KG1 (cell line): Measurements from ENCODE around the gene CD99.
"Not testable (repeated sequence)": the region's sequence is repeated elsewhere in the genome, so short reads cannot be mapped to it uniquely, and the experiment has no call there.

ENCODE experiments used
- DNase-seq: peaks from one replicate; lab custom pipeline; 2025; lab: John Stamatoyannopoulos, UW

CD99 gene

GRCh38 chrX:2727264-2727663 lies 36.2 kb downstream of the CD99 start:
- not testable (repeated sequence) for DNase-seq

- no peak for DNase-seq
These were observed 41.0 kb downstream of the CD99 start for GRCh38 chrX:2732076-2732475.

- DNase-seq: no peak
These were observed 41.6 kb downstream of the CD99 start for GRCh38 chrX:2732649-2733048.

DNA sequence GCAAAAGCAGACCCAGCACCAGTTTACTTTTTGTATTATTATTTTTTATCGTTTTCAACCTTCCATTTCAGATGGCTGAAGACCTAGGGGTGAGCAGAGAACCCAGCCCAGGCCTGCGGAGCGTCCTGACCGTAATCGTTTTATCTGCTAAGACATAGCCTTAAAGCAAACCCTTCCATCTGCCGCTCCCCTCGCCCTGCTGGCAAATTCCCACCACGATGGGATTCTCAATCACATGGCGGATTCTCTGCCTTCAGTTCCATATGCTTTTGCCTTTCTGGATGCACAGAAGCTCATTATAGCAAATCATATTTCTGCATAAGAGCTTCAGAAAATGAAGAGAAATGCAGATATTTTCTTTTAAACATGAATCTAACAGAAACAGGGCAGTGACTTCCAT lies 42.2 kb downstream of the CD99 start:
- no peak for DNase-seq

DNA sequence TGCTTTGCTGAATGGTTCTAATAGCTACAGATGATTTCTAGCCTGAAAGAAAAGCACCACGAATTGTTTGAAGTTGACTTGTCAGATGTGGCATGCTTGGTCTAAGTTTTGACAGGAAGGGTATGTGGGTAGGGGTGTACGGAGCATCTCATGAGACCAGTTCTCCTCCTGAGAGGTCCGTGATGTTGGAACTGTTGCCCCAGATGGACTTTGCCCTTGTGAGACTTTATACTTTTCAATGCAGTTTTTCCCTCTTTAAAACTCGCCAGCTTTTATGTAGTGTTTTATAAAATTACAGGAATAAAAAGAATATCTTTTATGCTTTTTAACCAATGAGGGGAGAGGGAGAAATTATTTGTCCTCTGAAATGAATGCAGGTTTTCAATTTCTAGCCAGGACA lies 44.2 kb downstream of the CD99 start:
- no peak for DNase-seq

DNA sequence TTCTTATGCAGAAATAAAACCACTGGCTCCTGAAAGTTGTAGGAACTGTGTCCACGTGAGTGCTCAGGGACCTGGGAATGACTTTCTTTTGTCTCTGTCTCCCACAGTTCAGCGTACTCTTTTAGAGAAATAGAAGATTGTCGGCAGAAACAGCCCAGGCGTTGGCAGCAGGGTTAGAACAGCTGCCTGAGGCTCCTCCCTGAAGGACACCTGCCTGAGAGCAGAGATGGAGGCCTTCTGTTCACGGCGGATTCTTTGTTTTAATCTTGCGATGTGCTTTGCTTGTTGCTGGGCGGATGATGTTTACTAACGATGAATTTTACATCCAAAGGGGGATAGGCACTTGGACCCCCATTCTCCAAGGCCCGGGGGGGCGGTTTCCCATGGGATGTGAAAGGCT lies 49.6 kb downstream of the CD99 start:
- no peak for DNase-seq

DNA sequence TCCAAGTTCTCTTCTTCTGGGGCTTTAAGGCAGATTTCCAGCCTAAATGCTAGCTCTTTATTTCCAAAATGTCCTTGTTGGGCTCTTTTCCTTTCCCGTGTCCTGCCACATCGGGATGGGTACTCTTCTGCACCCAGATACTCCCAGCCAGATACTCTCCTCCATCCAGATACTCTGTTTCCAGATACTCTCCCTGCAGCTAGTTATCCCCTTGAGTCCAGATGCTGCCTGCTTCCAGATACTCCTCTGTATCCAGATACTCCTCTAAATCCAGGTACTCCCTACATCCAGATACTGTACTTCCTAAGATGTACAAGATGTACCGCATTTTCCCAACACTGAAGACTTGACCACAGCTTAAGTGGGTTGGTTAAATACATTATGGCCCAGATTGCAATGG lies 50.3 kb downstream of the CD99 start:
- no peak for DNase-seq

DNA sequence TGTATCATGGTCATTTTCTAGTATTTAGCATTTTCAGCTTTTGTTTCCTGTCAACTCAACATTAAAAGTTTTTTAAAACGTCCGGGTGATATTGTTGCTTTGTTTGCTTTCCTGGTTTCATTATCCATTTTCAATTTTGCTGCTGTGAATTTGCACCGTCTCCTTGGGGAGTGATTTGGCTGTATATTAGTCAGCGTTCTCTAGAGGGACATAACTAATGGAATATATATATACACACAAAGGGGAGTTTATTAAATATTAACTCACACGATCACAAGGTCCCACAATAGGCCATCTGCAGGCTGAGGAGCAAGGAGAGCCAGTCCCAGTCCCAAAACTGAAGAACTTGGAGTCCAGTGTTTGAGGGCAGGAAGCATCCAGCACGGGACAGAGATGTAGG lies 55.2 kb downstream of the CD99 start:
- DNase-seq: not testable (repeated sequence)

GRCh38 chrX:2748171-2748814 lies 57.2 kb downstream of the CD99 start:
- DNase-seq: no peak

DNA sequence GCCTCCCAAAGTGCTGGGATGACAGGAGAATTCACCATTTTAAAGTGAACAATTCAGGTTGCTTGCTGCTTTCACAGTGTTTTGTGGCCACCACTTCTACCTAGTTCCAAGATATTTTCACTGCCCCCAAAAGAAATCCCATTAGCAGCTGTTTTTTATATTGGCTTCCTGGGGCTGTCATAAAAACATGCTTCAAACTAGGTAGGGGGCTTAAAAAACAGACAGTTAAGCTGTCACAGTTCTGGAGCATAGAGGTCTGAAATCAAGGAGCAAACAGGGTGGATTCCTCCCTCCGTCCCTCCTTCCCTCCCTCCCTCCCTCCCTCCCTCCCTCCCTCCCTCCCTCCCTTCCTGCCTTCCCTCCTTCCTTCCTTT lies 57.7 kb downstream of the CD99 start:
- DNase-seq: no peak

DNA sequence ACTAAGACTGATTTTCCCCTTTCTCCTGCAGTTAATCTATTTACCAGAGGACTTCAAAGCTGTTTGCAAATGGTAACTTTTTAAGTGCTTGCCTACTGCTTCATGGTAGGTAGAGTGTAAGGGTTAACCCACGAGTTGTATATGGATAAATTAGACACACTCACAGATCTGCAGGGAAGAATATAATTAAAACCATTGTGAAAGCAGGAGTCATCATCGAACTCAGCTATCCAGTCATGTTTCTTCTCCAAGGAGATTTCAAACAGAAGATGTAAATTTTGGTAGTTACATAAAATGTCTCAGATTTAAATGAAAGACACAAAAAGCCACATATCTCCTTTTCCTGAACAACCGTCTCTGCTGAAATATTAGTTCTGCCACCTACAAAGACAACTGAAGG lies 60.2 kb downstream of the CD99 start:
- DNase-seq: no peak

- DNase-seq: not testable (repeated sequence)
These were observed 60.8 kb downstream of the CD99 start, which contains the start of gene XG for GRCh38 chrX:2751874-2752300. Gene XG (plus strand): TSS chrX:2752040. CDS start chrX:2752275, 235 bp downstream.

GRCh38 chrX:2752441-2752840 lies 61.3 kb downstream of the CD99 start:
- not testable (repeated sequence) for DNase-seq

GRCh38 chrX:2755163-2755715 lies 64.1 kb downstream of the CD99 start:
- not testable (repeated sequence) for DNase-seq

DNA sequence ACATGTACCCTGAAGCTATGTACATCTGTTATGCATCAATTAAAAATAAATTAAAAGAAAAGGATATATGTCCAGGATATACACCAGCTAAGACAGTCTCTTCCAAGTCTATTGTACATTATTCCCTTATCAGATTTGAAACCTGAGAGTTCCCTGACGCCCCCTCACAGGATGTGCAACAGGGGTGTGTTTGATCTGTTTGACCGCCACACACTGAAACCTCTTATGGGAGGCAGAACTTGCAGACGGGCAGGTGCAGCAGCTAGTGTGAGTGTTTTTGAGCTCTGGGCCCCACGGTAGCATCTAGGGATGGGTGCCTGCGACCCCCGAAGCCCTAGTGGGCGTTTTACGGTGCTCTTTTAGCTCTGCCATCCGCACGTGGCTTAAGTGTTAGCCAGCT lies 65.5 kb downstream of the CD99 start:
- DNase-seq: no peak

GRCh38 chrX:2761246-2761645 lies 70.2 kb downstream of the CD99 start:
- DNase-seq: no peak

GRCh38 chrX:2762671-2763070 lies 71.6 kb downstream of the CD99 start:
- not testable (repeated sequence) for DNase-seq

- not testable (repeated sequence) for DNase-seq
These were observed 73.9 kb downstream of the CD99 start for GRCh38 chrX:2764766-2765548.

DNA sequence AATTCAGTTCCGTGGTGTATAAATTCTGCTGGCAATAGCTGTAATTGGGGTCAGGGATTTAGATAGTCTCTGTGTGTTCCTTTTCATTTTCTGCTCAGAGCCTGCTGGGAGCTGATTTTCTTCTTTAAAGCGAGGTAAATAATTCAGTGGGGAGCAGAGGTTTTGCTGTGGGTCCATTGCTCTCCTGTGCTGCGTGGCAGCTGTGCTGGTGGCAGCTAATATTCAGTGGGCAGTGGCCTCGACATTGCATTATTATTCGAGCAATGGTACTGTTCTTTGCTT lies 74.4 kb downstream of the CD99 start:
- DNase-seq: no peak

DNA sequence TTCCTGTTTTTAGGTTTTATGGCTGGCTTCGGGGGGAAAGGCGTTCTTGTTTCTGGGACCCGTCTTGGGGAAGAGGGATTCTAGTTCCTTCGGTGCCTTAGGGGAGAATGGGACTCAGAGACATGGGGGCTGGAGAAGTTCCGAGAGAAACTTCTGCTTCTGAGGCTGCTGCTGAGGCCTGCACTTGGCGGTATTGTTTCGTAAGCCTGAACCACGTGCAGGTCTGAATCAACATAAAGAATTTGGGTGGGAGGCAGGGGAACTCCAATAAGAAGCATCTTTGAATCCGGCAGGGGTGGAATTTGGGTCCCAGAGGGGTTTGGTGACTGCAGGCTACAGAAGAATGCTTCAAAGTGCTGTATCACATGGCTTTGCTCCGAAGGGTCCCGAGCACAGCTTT lies 75.8 kb downstream of the CD99 start:
- DNase-seq: no peak

GRCh38 chrX:2767631-2768455 lies 76.7 kb downstream of the CD99 start:
- DNase-seq: no peak

DNA sequence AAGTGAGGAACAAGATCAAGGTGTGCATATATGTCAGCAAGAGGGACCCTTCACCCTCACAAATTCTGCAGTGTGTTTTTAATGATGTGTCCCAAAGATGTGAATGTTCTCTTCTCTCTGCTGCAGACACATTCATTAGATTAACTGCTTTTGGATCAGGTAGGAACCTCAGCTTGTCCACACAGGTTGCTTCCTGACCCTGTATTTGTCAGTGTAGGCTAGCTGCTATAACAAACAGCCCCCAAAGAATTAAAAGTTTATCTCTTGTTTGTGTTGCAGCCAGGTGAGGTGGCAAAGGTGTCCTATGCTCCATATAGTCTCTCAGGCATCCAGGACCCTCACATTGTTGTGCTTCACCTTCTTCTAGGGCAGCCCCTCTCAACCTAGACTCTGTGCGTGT lies 78.5 kb downstream of the CD99 start:
- DNase-seq: no peak
